HG03159 (cell line): ENCODE measurements around the gene FAM78B.

Source experiments
- ATAC-seq: cut with Tn5 transposase; IDR thresholded peaks from one replicate; pipeline ENCODE4 v1.9.1; 2021; ENCODE audit warnings: mild to moderate bottlenecking, moderate library complexity; ENCODE audit not compliant: unreplicated experiment

Gene FAM78B

DNA sequence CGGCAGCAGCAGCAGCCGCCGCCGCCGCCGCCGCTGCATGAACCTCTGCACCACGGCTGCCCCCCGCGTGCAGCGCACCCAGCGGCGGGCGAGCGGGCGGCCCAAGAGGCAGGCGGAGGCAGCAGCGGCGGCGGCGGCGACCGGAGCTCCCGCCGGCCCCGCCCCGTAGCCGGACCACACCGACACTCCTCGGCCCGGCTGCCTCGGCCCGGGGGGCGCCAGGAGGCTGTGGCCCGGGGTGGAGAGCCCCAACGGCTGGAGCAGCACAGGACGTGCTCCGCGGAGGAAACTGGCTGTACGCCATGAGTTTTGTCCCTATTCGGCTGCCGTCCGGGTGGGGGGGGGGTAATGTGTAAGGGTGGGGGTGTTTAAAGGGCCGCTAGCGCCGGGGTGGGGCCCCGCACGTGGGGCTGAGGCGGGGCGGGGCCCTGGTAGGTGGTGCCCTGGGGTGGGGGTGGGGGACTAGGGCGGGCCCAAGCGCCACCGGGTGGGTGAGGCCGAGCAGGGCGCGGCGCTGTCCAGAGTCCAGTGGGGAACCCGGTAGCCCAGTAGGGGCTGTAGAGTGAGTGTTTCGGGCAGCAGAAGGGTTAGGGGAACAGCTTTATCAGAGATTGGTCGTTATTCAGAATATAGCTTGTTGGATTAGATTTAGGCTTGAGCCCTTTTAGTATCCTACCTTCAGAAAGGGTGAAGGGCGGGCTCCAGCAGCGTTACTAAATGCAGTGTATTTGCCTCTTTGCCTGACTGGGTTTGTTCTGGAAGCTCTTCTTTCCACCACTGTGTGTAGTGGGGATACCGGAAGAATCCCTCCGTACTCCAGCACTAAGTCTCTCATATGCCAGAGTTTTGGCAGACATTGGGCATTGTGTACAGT lies at the start of gene FAM78B:
Gene FAM78B, minus strand, starts transcription at position 304 of the 874 bp plus-strand sequence. CDS start 753 bp downstream, outside the sequence.
- peak; percentile 39 for ATAC-seq

DNA sequence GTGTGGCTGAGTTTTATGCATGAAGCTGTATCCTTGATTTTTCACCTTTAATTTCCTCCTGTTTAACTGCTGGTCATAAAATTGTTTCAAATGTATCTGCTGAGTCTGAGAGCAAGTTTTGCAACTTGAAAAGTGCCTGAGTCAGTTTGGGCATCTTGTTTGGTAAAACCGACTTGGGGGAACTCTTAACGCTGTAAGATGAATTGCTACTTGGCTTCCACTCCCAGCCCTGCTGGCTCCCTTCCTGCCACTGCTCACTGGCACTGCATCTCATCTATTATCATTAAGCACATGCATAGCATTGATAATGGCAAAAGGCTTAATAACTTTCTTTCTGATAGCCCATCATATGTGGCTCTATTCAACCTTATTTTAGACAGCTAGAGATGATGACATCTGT lies 35.7 kb upstream of the FAM78B start:
- no peak for ATAC-seq

GRCh38 chr1:166200743-166201142 lies 33.9 kb upstream of the FAM78B start:
- ATAC-seq: no peak

GRCh38 chr1:166197597-166197996 lies 30.8 kb upstream of the FAM78B start:
- no peak for ATAC-seq

GRCh38 chr1:166197141-166197540 lies 30.3 kb upstream of the FAM78B start:
- no peak for ATAC-seq

DNA sequence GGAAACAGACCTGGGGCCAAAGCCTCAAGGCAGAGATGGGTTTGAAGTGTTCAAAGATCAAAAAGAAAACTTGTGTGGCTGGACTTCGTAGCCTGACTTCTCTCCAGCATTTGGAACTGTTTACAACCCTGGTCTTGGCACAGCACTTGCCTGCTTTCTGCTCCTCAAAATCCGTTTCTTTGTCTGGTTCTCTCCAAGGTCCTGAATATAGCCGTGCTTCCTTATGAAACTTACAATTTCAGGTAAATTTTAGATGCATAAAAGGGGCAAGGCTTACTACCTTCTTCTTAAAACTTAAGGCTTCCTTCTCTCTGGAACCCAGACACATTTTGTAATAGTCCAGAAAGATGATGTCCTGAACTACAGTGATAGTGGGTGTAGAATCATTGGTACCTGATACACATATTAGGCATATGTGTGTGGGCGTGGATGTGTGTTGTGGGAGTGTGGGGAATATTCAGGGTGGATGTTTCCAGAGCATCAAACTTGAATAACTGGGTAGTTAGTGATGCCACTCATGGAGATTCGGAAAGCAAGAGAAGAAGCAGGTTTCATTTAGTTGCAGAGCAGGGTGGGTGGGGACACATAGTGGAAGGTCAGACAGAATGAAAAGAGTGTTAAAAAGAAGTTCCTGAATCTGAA lies 26.4 kb upstream of the FAM78B start:
- no peak for ATAC-seq

GRCh38 chr1:166190400-166190799 lies 23.6 kb upstream of the FAM78B start:
- no peak for ATAC-seq

DNA sequence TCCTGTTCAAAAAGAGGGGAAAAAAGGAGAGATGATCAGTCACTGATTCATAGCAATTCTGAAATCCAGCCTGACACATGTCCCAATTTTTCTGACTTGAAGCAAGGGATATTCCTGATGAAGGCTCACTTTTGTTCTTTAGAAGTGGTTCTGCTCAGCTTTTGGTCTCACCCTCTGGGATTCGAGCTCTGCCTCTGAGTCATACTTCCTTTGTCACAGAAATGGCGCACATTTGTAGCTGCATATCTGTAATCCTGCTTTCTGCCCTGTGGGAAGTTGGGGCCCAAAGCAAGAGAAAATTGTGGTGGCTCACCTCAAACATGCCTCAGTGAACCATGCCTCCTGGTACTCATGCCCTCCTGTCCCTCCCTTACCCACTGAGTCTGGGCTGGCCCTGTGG lies 22.3 kb upstream of the FAM78B start:
- no peak for ATAC-seq

DNA sequence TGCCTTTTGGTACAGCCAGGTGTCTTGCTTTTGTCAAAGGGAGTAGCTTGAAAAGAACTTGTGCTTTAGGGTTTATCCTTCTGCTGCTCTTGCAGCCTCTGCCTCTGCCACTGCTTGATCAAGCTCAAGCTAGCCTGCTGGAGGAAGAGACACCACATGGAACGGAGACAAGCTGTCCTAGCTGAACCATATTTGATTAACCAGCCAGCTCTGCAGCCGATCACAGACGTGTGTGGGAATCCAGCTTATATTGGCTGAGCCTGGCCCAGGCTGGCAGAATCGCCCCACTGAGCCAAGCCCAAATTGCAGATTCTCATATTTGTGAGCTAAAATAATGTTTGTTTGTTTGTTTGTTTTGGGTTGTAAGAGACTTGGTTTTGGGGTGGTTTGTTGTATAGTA lies 18.7 kb upstream of the FAM78B start:
- ATAC-seq: no peak

DNA sequence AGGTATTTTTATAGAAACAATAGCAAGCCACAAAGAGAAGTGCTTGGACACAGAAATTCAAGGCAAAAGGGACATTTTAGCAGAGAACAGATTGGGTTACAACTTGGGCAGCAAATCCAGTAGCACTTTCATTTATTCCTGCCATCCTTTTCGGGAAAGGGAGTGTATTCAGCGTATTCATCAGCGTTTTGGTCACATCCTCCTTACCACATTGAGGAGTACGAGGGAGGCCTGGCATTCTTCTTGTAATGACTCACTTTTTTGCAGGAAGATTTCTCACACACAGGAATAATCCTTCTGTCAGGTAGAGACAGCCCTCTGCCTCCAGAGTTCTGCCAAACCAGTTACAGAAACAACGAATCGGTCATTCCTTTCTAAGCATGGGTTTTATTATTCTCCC lies 18.1 kb upstream of the FAM78B start:
- ATAC-seq: no peak

DNA sequence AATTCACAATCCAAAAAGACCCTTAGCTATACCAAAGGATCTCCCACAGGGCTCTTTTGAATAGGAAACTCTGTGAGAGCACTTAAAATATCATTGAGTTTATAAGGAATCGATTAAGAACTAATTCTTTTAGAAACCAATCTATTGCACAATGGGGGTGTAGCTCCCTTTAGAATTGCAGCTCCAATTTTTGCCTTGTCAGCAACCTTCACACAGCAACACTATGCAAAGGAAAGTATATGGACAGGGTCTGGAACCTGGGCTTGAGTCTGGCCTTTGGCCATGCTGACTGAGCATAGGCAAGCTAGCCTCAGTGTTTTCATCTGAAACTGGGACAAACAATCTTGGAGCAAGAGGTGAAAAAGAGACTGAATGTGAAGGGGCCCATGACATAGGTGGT lies 17.2 kb upstream of the FAM78B start:
- no peak for ATAC-seq

DNA sequence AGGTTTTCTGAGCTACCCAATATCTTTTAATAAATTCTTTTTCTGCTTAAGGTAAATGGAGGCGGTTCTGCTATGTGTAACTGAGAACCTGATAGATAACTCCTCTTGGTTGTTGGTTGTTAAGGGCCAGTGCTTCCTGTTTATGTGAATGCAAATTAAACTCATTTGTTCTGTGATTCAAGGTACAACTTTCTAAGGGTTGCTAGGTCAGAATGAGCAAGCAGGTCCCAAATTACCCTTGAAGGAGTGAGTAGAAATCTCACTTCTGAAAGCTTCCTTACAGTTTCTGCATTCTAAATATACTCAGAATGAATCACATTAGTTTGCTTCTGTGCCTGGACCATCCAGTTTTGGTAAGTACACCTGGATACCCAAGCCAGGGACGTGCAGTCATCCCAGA lies 15.5 kb upstream of the FAM78B start:
- ATAC-seq: peak; percentile 79

GRCh38 chr1:166176416-166176815 lies 9.6 kb upstream of the FAM78B start:
- no peak for ATAC-seq

- no peak for ATAC-seq
Measured at GRCh38 chr1:166175032-166175431, 8.2 kb upstream of the FAM78B start.

GRCh38 chr1:166174108-166174507 lies 7.3 kb upstream of the FAM78B start:
- no peak for ATAC-seq

GRCh38 chr1:166172106-166172505 lies 5.3 kb upstream of the FAM78B start:
- no peak for ATAC-seq

GRCh38 chr1:166170726-166171125 lies 3.9 kb upstream of the FAM78B start:
- ATAC-seq: no peak

GRCh38 chr1:166170075-166170474 lies 3.3 kb upstream of the FAM78B start:
- ATAC-seq: peak; percentile 43

DNA sequence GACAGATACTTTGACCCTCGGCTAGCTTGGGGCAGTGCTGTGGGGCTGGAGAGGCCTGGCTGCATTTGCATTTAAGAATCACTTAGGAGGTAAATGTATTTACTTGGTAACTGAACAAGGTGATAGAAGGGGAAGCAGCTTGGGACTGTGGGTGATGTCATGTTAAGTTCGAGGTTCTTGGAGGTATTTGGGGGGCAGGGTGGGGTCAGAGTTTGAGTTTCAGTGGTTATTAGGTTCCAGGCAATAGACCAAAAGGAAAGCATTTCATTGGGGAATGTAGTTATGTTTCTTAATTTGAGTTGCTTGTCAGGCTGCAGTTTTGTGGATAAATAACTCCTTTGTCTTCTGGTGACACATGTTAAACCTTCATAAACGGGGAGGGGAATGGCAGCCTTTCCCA lies 2.4 kb upstream of the FAM78B start:
- ATAC-seq: no peak

GRCh38 chr1:166167572-166167925 lies 748 bp upstream of the FAM78B start:
- ATAC-seq: no peak

- ATAC-seq: peak; percentile 3
Measured at GRCh38 chr1:166166329-166166697, 488 bp downstream of the FAM78B start.

DNA sequence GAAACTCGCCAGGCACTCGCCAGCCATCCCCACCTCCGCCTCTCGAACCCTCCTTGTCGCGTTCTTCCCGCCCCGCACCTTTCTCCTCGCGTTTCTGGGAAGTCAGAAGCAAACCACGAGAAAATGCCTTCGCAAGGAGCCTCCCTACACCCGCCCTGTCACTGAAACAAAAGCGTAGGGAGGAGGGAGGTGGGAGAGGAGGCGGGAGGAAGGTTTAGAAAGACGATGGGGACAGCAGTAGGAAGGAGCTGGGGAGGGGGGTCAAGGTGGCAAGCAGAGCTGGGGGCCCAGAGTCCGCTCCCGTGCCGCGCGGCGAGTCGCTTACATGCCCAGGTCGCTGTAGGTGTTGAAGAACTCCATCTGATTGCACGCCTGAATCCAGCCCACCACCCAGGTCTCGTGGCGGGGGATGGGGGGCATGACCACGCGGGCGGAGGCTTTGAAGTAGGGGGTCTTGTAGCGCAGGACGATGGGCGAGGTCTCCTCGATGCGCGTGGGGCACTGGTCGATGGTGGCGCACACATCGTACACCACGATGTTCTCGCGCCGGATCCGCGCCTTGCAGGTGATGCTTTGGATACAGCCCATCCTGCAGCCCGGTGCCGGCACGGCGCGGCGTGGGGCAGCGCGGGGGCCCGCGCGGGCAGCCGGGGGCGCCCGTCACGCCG lies 1.0 kb downstream of the FAM78B start:
- ATAC-seq: peak; percentile 1
